GM23338 (cell line): ENCODE data around the gene CCDC28B.

Experiments
- CREB1 ChIP-seq: fragments of 250-450 bp; sonication (Bioruptor Pico); IDR thresholded peaks from 2 replicates; pipeline ENCODE4 v1.5.0; 2020; ENCODE audit warnings: low read depth, mild to moderate bottlenecking, moderate library complexity
- CTCF ChIP-seq, 2 experiments: fragments of 200-600 bp in 1 of 2; sonication (generic) in 1 of 2; conservative IDR thresholded peaks; 2 replicates each; pipeline versions ENCODE4 v1.5.1 to v1.6.1; 2016 to 2017; ENCODE audit warnings: antibody characterized with exemption in 2 of 2, low read depth in 2 of 2, mild to moderate bottlenecking in 2 of 2, moderate library complexity in 1 of 2
- ETS1 ChIP-seq: IDR thresholded peaks from 2 replicates; pipeline ENCODE4 v1.6.1; 2016; ENCODE audit warnings: antibody characterized with exemption
- EZH2 ChIP-seq: fragments of 200-600 bp; sonication (generic); IDR thresholded peaks from one replicate; pipeline ENCODE4 v1.8.0; 2017; ENCODE audit warnings: antibody characterized with exemption, mild to moderate bottlenecking, low read depth; ENCODE audit not compliant: unreplicated experiment
- EZH2phosphoT487 ChIP-seq: fragments of 200-600 bp; sonication (generic); IDR thresholded peaks from one replicate; pipeline ENCODE4 v1.8.1; 2018; ENCODE audit warnings: antibody characterized with exemption; ENCODE audit not compliant: unreplicated experiment
- JUNB ChIP-seq: IDR thresholded peaks from one replicate; pipeline ENCODE4 v1.6.1; 2016; ENCODE audit warnings: antibody characterized with exemption; ENCODE audit not compliant: unreplicated experiment
- NANOG ChIP-seq: IDR thresholded peaks from 2 replicates; pipeline ENCODE4 v1.6.1; 2016; ENCODE audit warnings: antibody characterized with exemption, borderline replicate concordance
- POLR2AphosphoS5 ChIP-seq: IDR thresholded peaks from 2 replicates; pipeline ENCODE4 v1.6.1; 2016; ENCODE audit warnings: antibody characterized with exemption, low read depth
- REST ChIP-seq: IDR thresholded peaks from one replicate; pipeline ENCODE4 v1.6.1; 2018; ENCODE audit warnings: antibody characterized with exemption; ENCODE audit not compliant: unreplicated experiment
- STAT1 ChIP-seq: IDR thresholded peaks from one replicate; pipeline ENCODE4 v1.6.1; 2016; ENCODE audit warnings: antibody characterized with exemption; ENCODE audit not compliant: unreplicated experiment
- ZNF331 ChIP-seq: fragments of 250-450 bp; sonication (Bioruptor Pico); IDR thresholded peaks from 2 replicates; pipeline ENCODE4 v1.5.0; 2020; ENCODE audit warnings: low read depth, mild to moderate bottlenecking, moderate library complexity

GRCh38 chr1:32195972-32196823 is 4.2 kb upstream of the CCDC28B start:
- no peak for TF ChIP-seq POLR2AphosphoS5
- no peak for TF ChIP-seq CTCF (conservative IDR thresholded peaks at IDR 0.05; ENCODE audit: low read depth in 2 of 2)
- no peak for TF ChIP-seq EZH2
- TF ChIP-seq REST = no peak
- no peak for TF ChIP-seq ZNF331
- no peak for TF ChIP-seq EZH2phosphoT487
- no peak for TF ChIP-seq STAT1
- TF ChIP-seq NANOG = no peak
- no peak for TF ChIP-seq CREB1 (CRISPR knock-in tag)
- TF ChIP-seq JUNB = no peak
- TF ChIP-seq ETS1 = no peak
